MM.1S (cell line): ENCODE data around the gene DAZAP1.

ENCODE experiments used
- EZH2 ChIP-seq: fragments of 300-600 bp; sonication (generic); optimal IDR thresholded peaks from 2 replicates; pipeline ENCODE3; 2017; ENCODE audit warnings: low read depth, mild to moderate bottlenecking, antibody characterized with exemption, low read length, mixed read lengths
- EZH2phosphoT487 ChIP-seq: fragments of 300-600 bp; sonication (generic); IDR thresholded peaks from 2 replicates; pipeline ENCODE4 v1.6.1; 2018; ENCODE audit warnings: antibody characterized with exemption, low read length
- TF ChIP-seq, protein P1 (sequence below): fragments of 300-600 bp; sonication (generic); IDR thresholded peaks from 2 replicates; pipeline ENCODE4 v1.5.1; 2016; ENCODE audit warnings: antibody characterized with exemption, low read length, mixed read lengths

DNA sequence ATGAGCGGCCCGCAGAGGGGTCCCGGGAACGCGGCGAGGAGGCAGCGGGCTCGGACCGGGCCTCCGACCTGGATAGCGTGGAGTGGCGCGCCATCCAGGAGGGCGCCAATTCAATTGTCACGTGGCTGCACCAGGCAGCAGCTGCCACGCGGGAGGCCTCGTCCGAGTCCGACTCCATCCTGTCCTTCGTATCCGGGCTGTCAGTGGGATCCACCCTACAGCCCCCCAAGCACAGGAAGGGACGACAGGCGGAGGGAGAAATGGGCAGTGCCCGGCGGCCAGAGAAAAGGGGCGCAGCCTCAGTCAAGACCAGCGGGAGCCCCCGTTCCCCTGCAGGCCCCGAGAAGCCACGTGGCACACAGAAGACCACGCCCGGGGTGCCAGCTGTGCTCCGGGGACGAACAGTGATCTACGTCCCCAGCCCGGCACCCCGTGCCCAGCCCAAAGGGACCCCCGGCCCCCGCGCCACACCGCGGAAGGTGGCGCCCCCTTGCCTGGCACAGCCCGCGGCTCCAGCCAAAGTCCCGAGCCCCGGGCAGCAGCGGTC is 61.0 kb downstream of the DAZAP1 start:
- TF ChIP-seq, protein P1, sequence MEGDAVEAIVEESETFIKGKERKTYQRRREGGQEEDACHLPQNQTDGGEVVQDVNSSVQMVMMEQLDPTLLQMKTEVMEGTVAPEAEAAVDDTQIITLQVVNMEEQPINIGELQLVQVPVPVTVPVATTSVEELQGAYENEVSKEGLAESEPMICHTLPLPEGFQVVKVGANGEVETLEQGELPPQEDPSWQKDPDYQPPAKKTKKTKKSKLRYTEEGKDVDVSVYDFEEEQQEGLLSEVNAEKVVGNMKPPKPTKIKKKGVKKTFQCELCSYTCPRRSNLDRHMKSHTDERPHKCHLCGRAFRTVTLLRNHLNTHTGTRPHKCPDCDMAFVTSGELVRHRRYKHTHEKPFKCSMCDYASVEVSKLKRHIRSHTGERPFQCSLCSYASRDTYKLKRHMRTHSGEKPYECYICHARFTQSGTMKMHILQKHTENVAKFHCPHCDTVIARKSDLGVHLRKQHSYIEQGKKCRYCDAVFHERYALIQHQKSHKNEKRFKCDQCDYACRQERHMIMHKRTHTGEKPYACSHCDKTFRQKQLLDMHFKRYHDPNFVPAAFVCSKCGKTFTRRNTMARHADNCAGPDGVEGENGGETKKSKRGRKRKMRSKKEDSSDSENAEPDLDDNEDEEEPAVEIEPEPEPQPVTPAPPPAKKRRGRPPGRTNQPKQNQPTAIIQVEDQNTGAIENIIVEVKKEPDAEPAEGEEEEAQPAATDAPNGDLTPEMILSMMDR, result no peak
- TF ChIP-seq EZH2 (no peak), EZH2phosphoT487 (no peak)
